UCSD-AML1 (cell line): ENCODE data around the gene WDR88.
"Not testable (repeated sequence)": the region's sequence is repeated elsewhere in the genome, so short reads cannot be mapped to it uniquely, and the experiment has no call there.

Experiments used
- DNase-seq: peaks from one replicate; lab custom pipeline; 2025; ENCODE audit not compliant: unreplicated experiment; lab: John Stamatoyannopoulos, UW

WDR88 gene

DNA sequence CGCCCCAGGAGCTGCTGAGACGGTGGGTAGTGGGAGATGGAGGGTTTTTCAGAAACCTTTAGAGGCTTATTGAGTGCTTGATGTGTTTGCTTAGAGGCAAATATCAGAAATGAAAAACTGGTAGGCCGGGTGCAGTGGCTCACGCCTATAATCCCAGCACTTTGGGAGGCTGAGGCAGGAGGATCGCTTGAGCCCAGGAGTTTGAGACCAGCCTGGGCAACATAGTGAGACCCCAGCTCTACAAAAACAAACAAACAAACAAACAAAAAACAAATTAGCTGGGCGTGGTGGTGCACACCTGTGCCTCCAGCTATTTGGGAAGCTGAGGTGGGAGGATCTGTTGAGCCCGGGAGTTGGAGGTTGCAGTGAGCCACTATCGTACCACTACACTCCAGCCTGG is 5.2 kb upstream of the WDR88 start:
- DNase-seq = not testable (repeated sequence)

DNA sequence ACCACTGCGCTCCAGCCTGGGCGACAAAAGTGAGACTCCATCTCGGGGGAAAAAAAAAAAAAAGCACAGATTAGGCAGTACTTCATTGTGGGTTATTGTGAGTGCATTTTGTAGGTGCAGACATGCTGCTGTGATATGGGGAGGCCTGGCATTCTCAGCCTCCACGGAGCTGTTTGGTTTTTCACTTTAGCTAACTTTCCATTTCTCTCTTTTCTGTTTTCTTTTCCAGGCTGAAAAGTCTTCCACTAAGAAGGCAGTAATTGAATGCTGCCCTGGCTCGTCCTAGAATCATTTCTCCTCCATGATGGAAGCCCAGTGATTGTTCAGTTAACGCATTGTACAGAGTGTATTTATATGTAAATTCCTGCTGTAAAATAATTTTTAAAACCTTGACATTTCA is 2.0 kb upstream of the WDR88 start:
- DNase-seq = no peak

DNA sequence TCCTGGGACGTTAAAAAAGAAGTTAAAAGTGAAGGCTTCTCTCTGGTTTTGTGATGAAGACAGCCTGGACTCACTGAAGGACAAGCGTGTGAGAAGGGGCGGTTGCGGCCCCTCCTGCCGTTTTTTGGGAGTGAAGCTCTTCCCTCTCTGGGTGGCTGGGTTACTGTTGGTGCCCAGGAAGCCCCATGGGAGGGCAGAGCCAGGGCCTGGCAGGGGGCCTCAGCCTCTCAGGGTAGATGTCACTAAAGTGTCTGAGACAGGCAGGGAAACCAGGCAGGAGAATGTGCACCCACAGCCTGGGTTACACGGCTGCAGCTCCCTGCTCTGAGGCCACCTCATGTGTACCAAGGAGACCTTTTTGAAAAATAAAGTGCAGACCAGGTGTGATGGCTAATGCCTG is 1.5 kb upstream of the WDR88 start:
- DNase-seq = no peak

DNA sequence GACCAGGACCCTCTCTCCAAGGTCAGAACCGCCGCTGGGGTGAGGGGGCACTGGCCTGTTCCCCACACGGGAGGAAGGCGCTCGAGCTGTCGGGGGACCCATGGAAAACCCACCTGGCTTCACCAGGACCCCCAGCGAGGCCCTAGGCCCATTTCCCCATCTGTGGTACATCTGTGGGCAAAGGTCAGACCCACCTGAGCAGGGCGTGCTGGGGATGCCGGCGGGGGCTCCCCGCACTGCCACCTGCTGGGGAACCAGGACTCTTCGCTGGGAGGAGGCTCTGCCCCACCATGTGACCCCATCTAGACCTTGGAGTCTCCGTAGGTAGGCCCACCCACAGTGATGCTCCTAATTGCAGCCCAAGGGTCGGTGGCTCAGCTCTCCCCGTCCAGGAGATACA is 511 bp downstream of the WDR88 start:
- no peak for DNase-seq

DNA sequence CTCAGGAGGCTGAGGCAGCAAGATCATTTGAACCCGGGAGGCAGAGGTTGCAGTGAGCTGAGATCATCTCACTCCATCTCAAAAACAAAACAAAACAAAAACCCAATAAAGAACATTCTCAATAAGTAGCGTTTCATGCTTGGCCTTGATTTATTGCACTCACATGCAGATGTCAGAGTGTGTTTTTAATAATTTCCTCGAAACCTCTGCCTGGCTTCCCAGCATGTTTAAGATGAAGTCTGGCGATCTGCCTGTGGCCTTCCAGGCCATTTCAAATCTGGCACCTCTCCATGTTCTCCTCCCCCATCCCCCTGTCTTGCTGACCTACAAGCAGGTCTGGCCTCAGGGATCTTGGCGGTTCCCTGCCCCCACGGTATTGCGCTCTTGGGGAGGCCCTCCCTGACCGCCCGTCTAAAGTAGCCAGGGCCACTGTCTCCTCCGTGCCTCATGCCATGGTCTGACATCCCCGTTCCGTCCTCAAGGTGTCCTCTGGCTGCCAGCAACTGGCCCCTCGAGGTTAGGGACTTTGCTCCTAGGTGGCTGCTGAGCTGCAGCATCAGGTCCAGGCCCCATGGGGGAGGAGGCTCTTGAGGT is 1.6 kb downstream of the WDR88 start:
- no peak for DNase-seq

DNA sequence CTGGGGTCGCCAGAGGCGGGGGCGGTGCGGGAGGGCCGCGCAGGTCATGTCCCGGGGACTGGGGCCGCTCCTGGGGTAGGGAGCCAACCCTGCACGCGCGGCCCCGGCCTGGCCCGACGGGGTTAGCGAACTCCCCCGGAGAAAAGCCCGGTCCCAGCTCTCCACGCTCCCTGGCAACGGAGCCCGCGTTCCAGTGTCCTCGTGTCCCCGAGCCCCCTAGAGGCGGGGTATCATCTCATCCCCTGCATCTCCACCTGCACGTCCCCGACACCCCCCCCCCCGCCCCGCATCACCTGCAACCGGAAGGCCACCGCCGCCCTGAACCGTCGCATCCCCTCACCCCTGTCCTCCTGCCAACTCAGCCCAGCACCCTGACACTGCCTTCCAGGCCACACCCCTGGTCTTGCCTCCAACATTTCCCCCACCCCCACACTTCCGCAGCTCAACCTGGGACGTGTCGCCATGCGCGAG is 2.7 kb downstream of the WDR88 start:
- DNase-seq = no peak

DNA sequence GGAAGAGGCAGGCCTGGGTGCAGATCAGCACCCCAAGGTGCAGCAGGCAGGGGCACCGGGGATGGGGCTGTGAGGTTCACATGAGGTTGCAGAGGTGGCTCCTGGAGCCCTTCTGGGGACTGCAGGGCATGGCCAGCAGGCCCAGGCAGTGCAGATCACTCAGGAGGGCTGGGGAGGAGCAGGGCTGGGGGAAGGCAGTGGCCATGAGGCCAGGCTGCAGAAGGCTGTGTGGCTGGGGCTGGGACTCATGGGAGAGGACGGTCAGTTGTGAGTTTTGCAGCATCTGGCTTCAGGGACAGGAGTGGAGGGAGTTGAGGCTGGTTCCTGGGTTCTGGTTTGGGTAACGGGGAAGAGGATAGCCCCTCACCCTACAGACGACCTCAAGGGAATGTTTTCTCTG is 7.3 kb downstream of the WDR88 start:
- DNase-seq = no peak

DNA sequence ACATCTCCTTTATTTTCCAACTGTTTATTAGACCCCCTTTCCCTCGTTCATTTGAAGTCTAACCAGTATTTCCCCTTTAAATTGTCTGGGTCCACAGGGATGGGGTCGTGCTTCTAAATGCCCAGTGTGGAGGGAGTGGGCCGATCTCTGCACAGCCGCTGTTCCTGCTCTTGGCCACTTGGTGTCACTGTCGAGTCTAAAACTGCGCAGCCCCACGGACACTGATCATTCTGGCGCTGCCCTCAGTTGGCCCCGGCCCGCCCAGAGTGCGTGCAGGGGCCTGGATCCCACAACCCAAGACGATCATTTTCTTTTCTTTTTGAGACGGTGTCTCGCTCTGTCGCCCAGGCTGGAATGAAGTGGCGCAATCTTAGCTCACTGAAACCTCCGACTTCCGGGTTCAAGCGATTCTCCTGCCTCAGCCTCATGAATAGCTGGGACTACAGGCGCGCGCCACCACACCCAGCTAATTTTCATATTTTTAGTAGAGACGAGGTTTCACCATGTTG is 12.0 kb downstream of the WDR88 start:
- peak; percentile 80 for DNase-seq

DNA sequence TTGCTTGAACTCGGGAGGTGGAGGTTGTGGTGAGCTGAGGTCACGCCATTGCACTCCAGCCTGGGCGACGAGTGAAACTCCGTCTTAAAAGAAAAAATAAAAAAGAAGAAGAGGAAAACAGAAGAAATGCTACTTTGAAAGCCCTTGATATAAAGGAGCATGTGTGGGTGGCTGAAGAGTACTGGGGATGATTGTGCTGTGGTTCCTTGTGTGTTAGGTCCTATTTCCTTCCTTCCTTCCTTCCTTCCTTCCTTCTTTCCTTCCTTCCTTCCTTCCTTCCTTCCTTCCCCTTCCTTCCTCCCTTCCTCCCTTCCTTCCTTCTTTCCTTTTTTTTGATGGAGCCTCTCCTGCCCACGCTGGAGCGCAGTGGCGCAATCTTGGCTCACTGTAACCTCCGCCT is 14.3 kb downstream of the WDR88 start:
- no peak for DNase-seq

DNA sequence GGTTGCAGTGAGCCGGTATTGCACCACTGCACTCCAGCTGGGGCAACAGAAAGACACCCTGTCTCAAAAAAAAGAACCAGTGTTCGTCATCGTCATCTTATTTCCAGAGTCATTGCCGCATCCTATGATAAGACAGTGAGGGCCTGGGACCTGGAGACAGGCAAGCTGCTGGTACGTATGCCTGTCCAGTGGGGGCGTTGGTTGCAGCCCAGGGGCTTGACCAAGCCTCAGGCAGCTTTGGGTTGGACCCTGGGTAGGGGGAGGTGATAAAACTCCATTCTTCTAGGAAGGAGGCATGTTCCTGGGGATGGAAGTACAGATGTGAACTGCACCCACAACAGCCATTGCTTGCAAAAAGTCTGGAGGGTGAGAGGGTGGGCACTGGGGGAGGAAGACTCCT is 15.6 kb downstream of the WDR88 start:
- DNase-seq = no peak

DNA sequence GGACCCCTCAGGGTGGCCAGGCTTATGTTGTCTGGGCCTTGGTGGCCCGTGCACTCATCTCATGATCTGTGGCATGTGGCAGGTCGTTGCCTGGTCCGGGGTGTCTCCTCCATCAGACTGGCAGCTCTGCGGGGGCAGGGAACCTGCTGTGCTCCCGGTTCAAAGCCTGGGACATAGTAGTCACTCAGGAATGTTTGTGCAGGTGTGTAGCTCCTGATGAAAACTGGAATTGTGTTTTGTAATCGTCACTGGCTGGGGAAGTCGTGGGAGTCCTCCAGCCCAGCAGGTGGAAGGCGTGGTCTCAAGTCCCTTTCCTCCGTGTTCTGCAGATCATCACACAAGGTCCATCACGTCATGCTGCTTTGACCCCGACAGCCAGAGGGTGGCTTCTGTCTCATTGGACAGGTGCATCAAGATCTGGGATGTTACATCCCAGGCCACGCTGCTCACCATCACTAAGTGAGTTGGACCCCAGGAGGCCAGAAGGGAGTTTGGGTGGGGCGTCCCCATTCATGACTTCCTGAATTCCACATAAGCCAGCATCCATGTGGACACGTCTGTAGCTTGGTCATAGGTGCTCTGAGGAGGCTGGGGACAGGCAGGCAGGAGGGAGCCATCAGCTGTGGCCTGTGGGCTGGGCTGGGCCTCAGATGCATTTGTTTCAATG is 19.1 kb downstream of the WDR88 start:
- DNase-seq = no peak

DNA sequence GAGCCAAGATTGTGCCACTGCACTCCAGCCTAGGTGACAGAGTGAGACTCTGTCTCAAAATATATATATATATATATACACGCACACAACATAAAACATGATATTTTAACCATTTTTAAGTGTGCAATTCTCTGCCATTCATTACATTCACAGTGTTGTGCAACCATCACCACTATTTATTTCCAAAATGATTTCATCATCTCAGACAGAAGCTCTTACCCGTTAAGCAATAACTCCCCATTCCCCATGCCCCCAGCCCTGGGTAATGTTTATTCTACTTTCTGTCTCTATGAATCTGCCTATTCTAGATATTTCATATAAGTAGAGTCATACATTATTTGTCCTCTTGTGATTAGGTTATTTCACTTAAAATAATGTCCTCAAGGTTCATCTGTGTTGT is 20.3 kb downstream of the WDR88 start:
- no peak for DNase-seq

DNA sequence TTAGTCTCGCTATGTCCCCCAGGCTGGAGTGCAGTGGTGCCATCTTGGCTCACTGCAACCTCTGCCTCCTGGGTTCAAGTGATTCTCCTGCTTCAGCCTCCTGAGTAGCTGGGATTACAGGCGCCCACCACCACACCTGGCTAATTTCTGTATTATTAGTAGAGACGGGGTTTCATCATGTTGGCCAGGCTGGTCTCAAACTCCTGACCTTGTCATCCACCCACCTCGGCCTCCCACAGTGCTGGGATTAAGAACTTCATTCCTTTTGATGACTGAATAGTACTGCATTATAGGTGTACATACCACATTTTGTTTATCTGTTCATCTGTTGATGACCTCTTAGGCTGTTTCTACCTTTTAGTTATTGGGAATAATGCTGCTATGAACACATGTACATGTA is 20.7 kb downstream of the WDR88 start:
- not testable (repeated sequence) for DNase-seq

DNA sequence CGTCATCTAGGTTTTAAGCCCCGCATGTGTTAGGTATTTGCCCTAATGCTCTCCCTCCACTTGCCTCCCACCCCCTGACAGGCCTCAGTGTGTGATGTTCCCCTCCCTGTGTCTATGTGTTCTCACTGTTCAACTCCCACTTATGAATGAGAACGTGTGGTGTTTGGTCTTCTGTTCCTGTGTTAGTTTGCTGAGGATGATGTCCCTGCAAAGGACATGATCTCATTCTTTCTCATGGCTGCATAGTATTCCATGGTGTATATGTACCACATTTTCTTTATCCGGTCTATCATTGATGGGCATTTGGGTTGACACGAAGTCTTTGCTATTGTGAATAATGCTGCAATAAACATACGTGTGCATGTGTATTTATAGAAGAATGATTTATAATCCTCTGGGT is 22.4 kb downstream of the WDR88 start:
- not testable (repeated sequence) for DNase-seq

DNA sequence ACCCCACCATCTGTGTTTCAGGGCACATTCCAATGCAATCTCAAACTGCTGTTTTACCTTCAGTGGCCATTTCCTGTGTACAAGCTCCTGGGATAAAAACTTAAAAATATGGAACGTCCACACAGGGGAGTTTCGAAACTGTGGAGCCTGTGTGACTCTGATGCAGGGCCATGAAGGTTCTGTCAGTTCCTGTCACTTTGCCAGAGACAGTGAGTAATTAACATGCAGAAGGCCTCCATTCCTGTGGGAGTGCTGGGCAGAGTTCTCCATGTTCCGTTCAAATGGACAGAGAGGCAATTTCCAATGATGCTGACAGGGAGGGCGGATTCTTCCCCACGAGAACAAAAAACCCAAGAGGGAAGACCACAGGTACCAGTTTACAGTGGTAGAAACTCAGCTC is 24.4 kb downstream of the WDR88 start:
- DNase-seq = no peak

DNA sequence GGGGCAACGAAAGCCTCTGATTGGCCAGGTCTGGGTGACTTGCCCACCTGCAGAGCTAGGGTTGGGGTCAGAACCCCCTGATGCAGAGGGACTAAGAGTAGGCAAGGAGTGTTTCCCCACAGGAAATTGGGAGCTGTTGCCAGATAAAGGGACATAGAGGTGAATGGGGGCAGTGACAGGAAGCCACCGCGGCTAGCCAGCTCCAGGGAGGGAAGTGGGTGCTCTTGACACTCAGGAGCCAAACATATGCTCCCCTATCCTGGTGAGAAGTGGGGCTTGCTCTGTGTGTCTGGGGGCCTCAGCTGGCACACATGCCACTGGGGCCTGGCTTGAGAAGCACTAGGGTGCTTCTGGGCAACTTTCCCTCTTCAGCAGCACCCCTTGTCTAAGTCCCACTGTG is 26.0 kb downstream of the WDR88 start:
- peak; percentile 79 for DNase-seq

DNA sequence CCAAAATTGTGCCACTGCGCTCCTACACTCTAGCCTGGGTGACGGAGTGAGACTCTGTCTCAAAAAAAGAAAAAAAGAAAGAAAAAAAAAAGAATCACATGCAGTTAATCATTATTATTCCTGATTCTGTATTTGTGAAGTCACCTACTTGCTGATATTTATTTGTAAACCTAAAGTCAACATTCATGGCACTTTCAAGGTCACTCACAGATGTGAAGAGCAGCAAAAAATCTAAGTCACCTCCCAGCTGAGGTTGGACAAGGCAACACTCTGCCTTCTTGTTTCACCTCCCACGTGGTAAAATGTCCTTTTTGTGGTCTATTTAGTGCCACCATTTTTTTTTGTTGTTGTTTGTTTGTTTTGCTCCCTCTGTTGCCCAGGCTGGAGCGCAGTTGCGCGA is 26.5 kb downstream of the WDR88 start:
- no peak for DNase-seq

DNA sequence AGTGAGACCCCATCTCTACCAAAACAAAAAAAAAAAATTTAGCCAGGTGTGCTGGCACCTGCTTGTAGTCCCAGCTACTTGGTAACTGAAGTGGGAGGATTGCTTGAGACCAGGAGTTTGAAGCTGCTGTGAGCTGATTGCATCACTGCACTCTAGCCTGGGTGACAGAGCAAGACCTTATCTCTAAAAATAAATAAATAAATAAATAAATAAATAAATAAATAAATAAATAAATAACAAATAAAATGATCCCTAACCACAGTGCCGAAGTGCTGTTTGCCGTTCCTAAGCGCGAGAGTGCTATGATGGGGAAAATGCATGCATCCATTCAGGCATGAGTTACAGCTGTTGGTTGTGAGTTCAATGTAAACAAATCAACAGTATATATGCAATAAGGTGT is 27.2 kb downstream of the WDR88 start:
- no peak for DNase-seq

DNA sequence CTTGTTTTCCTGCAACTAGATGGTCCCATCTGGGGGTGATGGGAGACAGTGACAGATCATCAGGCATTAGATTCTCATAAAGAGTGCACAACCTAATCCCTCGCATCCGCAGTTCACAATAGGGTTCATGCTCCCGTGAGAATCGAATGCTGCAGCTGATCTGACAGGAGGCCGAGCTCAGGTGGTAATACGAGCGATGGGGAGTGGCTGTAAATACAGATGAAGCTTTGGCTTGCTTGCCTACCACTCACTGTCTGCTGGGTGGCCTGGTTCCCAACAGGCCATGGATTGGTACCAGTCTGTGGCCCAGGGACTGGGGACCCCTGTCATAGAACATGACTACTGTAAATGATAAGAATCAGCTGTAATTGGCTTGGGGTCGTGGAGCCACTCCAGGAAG is 28.0 kb downstream of the WDR88 start:
- no peak for DNase-seq

DNA sequence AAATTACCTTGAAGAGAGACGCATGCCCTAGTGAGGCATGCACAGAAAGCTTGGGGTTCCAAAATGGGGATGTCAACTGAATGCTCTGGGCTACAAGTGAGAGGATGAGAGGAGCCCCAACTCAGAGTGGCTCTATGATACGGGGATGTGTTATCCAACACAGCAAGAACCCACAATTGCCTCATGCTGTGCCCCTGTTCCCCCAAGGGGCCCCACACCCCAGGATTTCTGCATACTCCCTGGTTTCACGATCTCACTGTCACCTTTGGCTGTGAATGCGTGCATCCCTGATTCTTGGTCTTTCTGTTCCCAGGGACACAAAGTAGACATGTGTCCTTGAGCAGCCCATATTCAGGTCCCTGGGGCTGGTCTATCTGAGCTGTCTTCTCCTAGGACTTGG is 29.3 kb downstream of the WDR88 start:
- no peak for DNase-seq

DNA sequence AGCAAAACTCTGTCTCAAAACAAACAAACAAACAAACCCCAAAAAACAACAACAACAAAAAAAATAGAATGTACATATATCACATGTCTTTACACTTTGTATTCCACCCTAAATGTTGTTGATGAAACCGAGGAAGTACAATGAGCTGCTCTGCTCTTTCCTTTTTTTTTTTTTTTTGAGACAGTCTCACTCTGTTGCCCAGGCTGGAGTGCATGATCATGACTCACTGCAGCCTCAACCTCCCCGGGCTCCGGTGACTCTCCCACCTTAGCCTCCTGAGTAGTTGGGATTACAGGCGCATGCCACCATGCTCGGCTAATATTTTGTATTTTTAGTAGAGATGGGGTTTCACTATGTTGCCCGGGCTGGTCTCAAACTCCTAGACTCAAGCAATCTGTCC is 31.6 kb downstream of the WDR88 start:
- no peak for DNase-seq

DNA sequence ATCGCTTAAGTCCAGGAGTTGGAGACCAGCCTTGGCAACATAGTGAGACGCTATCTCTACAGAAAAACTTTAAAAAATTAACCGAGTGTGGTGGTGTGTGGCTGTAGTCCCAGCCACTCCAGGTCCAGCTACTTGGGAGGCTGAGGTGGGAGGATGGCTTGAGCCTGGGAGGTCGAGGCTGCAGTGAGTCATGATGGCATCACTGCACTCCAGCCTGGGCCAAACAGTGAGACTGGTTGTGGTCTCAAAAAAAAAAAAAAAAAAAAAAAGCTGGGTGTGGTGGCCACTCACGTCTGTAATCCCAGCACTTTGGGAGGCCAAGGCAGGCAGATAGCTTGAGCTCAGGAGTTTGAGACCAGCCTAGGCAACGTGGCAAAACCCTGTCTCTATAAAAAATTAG is 34.1 kb downstream of the WDR88 start:
- DNase-seq = not testable (repeated sequence)

DNA sequence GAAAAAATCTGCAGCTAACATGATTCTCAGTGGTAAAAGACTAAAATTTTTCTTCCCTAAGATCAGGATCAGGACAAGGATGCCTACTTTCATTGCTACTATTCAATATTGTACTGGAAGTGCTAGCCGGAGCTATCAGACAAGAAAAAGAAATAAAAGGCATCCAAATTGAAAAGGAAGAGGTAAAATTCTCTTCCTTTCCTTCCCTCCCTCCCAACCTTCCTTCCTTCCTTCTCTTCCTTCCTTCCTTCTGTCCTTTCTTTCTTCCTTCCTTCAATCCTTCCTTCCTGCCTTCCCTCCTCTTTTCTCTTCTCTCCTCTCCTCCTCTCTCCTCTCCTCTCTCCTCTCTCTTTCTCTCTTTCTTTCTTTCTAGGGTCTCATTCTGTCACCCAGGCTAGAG is 35.5 kb downstream of the WDR88 start:
- DNase-seq = no peak
